ENCODE results near the gene KCNJ13. TPM values are rescaled to one million over a fixed set of nuclear protein-coding genes. Genes with fewer than 3 reads are reported as not detected.
"Not testable (repeated sequence)": the region's sequence is repeated elsewhere in the genome, so short reads cannot be mapped to it uniquely, and the experiment has no call there.

KCNJ13 gene
- total RNA-seq, 6 experiments from 2014 or later, result not detected

GRCh38 chr2:232731470-232731869 lies 44.9 kb downstream of the KCNJ13 start:
- H3K4me3 ChIP-seq, result no peak overlapping the region
- 96% methylated on average over 2 of the region's 2 CpGs for WGBS (ENCODE audit: insufficient coverage, low coverage, low lambda C conversion rate, missing lambda C conversion rate)
- intact Hi-C loops (cut with DNase I), result no loop called here
- H3K9me3 ChIP-seq, result no peaks in the 10 kb centered on the region
- no peaks in the 10 kb centered on the region for H3K4me1 ChIP-seq
- H3K27ac ChIP-seq, result no peak overlapping the region
- DNase-seq, result no peak
- no peaks in the 10 kb centered on the region for H3K27me3 ChIP-seq
- peaks cover 0 to 36% (median 8%) of the 10 kb centered on the region in 4 donors for H3K36me3 ChIP-seq
- no peak for TF ChIP-seq CTCF (IDR thresholded peaks at IDR 0.05)
- TF ChIP-seq POLR2A (IDR thresholded peaks at IDR 0.05), result no peak
- ATAC-seq, result no peak

GRCh38 chr2:232728785-232729184 lies 47.6 kb downstream of the KCNJ13 start:
- DNase-seq (no peak), ATAC-seq (no peak)
- H3K36me3 ChIP-seq, result peaks cover 0 to 37% (median 6%) of the 10 kb centered on the region in 4 donors
- intact Hi-C loops (cut with DNase I), result no loop called here
- H3K27me3 ChIP-seq, result no peaks in the 10 kb centered on the region
- H3K4me3 ChIP-seq, result no peak overlapping the region
- H3K27ac ChIP-seq, result no peak overlapping the region
- WGBS (ENCODE audit: insufficient coverage, low coverage, low lambda C conversion rate, missing lambda C conversion rate), result 100% methylated on average over 1 of the region's 3 CpGs
- no peaks in the 10 kb centered on the region for H3K9me3 ChIP-seq
- H3K4me1 ChIP-seq, result no peaks in the 10 kb centered on the region
- TF ChIP-seq POLR2A (IDR thresholded peaks at IDR 0.05) (no peak), CTCF (IDR thresholded peaks at IDR 0.05) (no peak)

- ATAC-seq (no peak), DNase-seq (no peak)
- TF ChIP-seq CTCF (IDR thresholded peaks at IDR 0.05), result no peak
- TF ChIP-seq POLR2A (IDR thresholded peaks at IDR 0.05), result no peak
- WGBS (ENCODE audit: insufficient coverage, low coverage, low lambda C conversion rate, missing lambda C conversion rate), result 63% methylated on average over 1 of the region's 1 CpG
- Histone ChIP-seq H3K36me3 (peaks cover 0 to 28% (median 3%) of the 10 kb centered on the region in 4 donors), H3K9me3 (no peaks in the 10 kb centered on the region), H3K4me3 (no peak overlapping the region), H3K27ac (no peak overlapping the region), H3K27me3 (no peaks in the 10 kb centered on the region), H3K4me1 (no peaks in the 10 kb centered on the region)
- intact Hi-C loops (cut with DNase I), result no loop called here
Observed at GRCh38 chr2:232723027-232723426, 53.3 kb downstream of the KCNJ13 start.

- Histone ChIP-seq H3K36me3 (peaks cover 0 to 32% (median 3%) of the 10 kb centered on the region in 4 donors), H3K4me3 (no peak overlapping the region), H3K9me3 (no peaks in the 10 kb centered on the region), H3K4me1 (no peaks in the 10 kb centered on the region), H3K27ac (no peak overlapping the region), H3K27me3 (no peaks in the 10 kb centered on the region)
- intact Hi-C loops (cut with DNase I), result no loop called here
- WGBS (ENCODE audit: insufficient coverage, low coverage, low lambda C conversion rate, missing lambda C conversion rate), result 62% methylated on average over 1 of the region's 2 CpGs
- TF ChIP-seq CTCF (IDR thresholded peaks at IDR 0.05) (no peak), POLR2A (IDR thresholded peaks at IDR 0.05) (no peak)
- DNase-seq, result no peak
- no peak for ATAC-seq
Observed at GRCh38 chr2:232721882-232722281, 54.5 kb downstream of the KCNJ13 start.

GRCh38 chr2:232721261-232721660 lies 55.1 kb downstream of the KCNJ13 start:
- H3K36me3 ChIP-seq, result peaks cover 0 to 32% (median 3%) of the 10 kb centered on the region in 4 donors
- 48% methylated on average over 2 of the region's 2 CpGs for whole genome bisulfite sequencing (ENCODE audit: insufficient coverage, low coverage, low lambda C conversion rate, missing lambda C conversion rate)
- H3K27ac ChIP-seq, result no peak overlapping the region
- TF ChIP-seq CTCF (IDR thresholded peaks at IDR 0.05) (no peak), POLR2A (IDR thresholded peaks at IDR 0.05) (no peak)
- ATAC-seq (no peak), DNase-seq (no peak)
- no peak overlapping the region for H3K4me3 ChIP-seq
- H3K9me3 ChIP-seq, result no peaks in the 10 kb centered on the region
- H3K4me1 ChIP-seq, result no peaks in the 10 kb centered on the region
- no peaks in the 10 kb centered on the region for H3K27me3 ChIP-seq
- intact Hi-C loops (cut with DNase I), result no loop called here

- H3K4me1 ChIP-seq; H3K27ac ChIP-seq; ATAC-seq; DNase-seq; H3K27me3 ChIP-seq; H3K9me3 ChIP-seq; H3K4me3 ChIP-seq; intact Hi-C loops (cut with DNase I): not testable (repeated sequence)
- peaks cover 0 to 21% (median under 1%) of the 10 kb centered on the region in 4 donors for H3K36me3 ChIP-seq
Observed at GRCh38 chr2:232720056-232720455, 56.3 kb downstream of the KCNJ13 start.
